ENCODE data around the gene GPR87.

DNA sequence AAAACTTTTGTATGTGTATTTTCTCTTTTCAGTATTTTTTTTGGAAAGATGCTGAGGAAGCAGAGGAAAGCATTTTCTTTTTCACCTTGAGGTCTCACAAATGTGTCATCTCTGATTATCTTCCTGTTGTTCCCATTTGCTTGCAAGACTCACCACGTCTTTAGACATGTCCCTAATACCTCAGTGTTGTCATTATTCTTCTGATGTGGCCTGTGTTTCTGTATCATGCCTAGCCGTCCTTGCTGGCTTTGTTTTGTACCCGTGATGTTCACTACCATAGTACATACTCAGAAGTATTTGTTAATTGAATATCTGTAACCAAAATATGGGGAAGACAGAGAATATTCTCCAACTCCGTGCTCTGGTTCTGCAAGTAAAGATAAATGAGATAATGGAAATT lies 33.2 kb downstream of the GPR87 start:
- no peak for TF ChIP-seq POLR2A (IDR thresholded peaks at IDR 0.05)
- TF ChIP-seq, protein P1, sequence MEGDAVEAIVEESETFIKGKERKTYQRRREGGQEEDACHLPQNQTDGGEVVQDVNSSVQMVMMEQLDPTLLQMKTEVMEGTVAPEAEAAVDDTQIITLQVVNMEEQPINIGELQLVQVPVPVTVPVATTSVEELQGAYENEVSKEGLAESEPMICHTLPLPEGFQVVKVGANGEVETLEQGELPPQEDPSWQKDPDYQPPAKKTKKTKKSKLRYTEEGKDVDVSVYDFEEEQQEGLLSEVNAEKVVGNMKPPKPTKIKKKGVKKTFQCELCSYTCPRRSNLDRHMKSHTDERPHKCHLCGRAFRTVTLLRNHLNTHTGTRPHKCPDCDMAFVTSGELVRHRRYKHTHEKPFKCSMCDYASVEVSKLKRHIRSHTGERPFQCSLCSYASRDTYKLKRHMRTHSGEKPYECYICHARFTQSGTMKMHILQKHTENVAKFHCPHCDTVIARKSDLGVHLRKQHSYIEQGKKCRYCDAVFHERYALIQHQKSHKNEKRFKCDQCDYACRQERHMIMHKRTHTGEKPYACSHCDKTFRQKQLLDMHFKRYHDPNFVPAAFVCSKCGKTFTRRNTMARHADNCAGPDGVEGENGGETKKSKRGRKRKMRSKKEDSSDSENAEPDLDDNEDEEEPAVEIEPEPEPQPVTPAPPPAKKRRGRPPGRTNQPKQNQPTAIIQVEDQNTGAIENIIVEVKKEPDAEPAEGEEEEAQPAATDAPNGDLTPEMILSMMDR (IDR thresholded peaks at IDR 0.05): no peak
